HG03196 (cell line): ENCODE data around the gene PSMD14.
"Not testable (repeated sequence)": the region's sequence is repeated elsewhere in the genome, so short reads cannot be mapped to it uniquely, and the experiment has no call there.

ENCODE experiments used
- ATAC-seq: cut with Tn5 transposase; IDR thresholded peaks from one replicate; pipeline ENCODE4 v1.9.1; 2021; ENCODE audit not compliant: unreplicated experiment

PSMD14 gene

GRCh38 chr2:161308178-161308955 lies at the start of gene PSMD14:
PSMD14 (plus strand) TSS chr2:161308425; CDS start chr2:161318826, 10,401 bp downstream.
- ATAC-seq, result peak; percentile 97

- ATAC-seq, result no peak
Measured at GRCh38 chr2:161265874-161266273, 42.4 kb upstream of the PSMD14 start.

- no peak for ATAC-seq
Measured at GRCh38 chr2:161269111-161269510, 39.1 kb upstream of the PSMD14 start.

DNA sequence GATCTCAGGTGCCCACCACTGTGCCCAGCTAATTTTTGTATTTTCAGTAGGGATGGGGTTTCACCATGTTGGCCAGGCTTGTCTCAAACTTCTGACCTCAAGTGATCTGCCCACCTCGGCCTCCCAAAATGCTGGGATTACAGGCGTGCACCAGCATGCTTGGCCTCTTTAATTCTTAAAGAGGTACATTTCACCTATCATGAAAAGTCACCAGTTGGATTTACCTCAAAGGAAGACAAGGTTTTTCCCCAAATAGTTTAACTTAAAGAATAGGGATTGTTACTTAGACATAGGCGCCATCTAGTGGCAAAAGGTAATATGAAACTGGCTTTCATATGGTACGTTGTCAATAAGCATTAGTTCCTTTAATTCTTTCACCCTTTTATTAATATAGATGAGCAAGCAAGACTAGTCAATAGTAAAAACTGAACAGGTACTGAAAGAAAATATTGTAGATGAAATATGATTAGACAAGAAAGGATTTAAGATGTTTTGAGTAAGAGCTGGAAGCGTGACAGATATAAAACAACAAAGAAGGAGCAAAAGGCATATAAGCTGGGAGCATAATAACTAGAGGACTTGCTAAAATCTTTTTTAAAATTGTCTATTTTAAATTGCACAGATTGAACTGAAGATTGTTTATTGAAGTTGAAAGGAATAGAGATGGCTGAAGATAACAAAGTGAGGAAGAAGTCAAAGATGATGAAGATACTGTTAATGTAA lies 35.0 kb upstream of the PSMD14 start:
- ATAC-seq, result no peak

DNA sequence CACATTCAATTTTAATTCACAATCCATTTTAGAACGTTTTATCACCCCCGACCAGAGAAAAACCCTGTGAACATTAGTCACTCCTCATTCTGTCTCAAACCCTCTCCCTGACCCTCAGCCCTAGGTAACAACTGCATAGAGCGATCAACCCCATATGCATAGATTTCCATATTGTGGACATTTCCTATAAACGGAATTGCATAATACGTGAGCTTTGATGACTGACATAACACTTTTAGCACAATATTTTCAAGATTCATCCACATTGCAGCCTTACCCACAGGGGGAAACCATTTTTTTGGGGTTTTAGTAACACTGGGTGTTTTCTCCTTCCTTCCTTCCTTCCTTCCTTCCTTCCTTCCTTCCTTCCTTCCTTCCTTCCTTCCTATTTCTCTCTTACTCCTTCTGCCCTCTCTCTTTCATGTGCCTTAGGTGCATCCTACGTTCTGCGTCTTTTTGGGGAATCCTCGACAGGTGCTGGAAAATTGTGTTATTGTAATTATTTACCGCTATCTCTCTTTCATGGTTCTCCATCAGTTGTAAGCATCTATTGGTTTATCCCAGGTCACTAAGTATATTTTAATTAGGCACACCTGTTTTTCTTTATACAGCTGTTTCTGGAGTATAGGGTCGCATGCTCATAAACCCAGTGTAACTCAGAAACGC lies 29.5 kb upstream of the PSMD14 start:
- ATAC-seq, result not testable (repeated sequence)

GRCh38 chr2:161279230-161279815 lies 28.9 kb upstream of the PSMD14 start:
- ATAC-seq, result not testable (repeated sequence)

GRCh38 chr2:161280906-161281323 lies 27.3 kb upstream of the PSMD14 start:
- ATAC-seq, result not testable (repeated sequence)

DNA sequence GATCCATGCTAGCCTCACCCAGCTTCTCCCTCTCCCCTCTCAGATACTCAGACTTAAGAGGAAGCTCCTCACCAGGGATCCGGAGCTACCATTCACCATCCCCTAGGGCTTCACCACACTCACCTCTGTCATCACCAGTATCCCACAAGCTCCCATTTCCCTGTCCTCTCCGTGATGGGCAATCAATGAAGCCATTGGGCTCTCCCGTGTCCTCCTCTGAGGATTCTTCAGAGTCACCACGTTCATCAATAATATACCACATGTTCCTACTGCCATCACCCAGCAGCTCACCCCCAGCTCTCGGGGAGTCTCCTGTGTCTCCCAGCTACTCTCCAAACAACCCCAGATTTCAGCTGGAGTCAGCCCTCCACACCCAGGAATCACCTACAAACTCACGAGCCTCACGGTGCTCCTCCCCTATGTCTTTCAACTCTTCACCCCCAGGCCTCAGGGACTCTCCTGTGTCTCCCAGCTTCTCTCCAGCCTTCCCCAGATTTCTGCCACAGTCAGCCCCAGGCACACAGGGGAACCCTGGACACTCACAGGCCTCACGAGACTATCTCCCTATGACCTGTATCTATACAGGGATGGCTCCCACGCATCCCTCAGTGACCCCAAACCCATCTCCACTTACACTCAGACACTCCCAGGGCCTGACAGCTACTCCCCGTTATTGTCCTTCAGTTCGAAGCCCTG lies 26.5 kb upstream of the PSMD14 start:
- not testable (repeated sequence) for ATAC-seq

DNA sequence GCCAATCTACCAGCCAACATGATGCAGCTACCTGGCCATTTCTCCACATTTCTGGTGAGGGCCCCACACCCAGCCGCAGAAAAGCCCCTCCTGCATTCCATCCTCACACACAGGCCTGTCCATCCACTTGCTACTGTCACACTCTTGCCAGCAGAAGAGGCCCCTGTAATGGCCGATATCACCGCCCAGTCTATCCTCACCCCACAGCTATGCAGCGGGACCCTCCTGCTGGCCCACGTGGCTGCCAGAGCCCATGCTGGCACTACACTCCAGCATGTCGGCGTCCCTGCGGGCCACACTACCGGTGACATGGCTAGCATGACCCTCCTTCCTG lies 25.9 kb upstream of the PSMD14 start:
- ATAC-seq, result not testable (repeated sequence)

DNA sequence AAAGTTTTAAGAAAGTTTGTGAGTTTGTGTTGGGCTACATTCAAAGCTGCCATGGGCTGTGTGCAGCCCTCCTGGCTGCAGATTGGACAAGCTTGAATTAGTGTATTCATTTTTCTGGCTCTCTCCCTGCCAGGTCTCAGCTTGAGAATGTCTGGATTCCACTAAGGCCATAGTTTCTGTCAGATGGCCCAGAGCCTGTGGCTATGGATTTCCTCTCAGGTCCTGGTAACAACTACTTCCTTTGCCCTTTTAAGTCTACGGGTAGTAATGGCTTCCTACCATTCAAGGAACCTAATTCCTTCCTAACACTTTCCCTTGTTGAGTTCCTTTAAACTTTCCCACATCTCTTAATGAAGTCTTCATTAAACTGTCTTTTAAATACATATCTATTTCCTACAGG lies 24.3 kb upstream of the PSMD14 start:
- no peak for ATAC-seq

DNA sequence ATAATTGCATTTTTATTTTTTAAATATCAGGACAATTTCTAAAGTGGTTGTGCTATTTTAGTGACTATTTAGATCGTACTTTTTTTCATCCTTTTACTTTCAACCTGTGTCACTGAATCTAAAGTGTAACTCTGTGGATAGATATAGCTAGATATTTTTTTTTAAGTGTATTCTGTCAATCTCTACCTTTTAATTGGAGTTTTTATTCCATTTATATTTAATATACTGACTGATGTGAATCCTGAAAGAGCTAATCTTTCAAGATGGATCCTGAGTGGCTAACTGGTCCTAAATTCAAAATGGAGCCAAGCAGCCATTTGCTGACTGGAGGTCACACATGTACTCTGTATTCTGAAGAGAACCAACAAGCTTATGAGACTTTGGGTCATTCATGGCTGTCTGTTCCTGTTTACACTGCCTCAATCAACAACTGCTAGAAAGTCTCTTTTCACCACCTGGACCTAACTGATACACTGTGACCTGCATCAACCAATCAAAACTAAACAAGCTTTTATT lies 4.6 kb upstream of the PSMD14 start:
- ATAC-seq, result no peak

DNA sequence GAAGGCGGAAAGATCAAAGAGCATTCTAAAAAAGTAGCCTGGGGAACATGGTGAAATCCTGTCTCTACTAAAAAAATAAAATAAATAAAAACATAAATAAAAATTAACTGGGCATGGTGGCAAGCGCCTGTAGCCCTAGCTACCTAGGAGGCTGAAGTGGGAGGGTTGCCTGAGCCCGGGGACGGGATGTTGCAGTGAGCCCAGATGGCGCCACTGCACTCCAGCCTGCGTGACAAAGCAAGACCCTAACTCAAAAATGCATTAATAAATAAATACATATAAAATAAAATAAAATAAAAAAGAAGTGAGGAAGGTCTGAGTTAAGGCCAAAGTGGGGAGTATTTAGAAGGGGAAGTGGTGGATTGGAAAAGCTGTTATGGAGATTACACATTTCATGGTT lies 1.3 kb upstream of the PSMD14 start:
- ATAC-seq, result no peak

DNA sequence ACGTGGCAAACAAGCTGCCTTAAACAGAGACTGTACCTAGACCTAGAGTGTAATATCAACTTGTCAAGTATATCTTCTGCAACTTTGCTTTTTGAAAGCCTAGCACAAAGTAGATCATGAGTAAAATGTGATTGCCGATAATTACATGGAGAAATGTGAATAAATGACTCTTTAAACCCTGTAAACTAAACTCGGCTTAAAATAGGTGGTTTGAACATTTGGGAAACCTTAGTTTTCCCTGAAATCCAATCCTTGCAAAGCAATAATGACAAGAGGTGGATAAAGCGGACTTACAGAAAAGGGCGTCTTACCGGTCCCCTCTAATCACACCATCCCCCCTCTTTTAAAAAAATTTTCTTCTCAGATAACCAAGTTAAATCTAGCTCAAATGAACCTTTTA lies 549 bp upstream of the PSMD14 start:
- ATAC-seq, result no peak

GRCh38 chr2:161312996-161313395 lies 4.8 kb downstream of the PSMD14 start:
- no peak for ATAC-seq

DNA sequence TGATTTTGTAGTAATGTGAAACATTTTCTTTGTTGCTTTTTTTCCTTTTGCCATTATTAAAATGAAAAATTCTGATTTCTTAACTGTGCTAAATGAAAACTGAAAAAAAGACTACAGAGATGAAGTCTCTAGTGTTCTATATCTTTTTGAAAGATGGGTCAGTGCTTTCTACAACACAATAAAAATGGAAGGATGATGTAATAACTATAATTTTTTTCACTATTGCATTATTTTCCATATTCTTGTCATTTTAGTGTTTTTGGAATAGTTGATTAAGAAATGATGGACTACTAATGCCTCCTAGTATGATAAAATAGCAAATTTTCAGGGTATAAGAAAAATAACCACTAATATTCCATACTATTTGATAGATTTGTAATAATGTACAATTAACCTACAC lies 7.2 kb downstream of the PSMD14 start:
- ATAC-seq, result no peak

DNA sequence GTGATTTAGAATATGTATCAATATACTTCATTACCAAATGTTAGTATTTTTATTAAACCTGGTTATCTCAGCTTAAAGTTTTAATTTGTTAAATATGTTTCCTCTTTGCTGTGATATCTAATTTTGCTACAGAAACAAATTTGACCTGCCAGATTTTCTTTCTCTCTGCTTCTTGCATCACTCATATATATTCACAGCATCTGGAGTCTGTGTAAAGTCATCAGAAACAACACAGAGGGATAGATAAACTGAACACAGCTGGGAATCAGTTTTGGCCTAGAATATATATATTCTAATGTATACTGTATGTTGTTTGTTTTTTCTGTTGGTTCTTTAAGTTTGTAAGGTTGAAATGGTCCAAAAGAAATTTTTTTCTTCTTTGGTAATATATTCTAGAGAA lies 8.5 kb downstream of the PSMD14 start:
- ATAC-seq, result no peak

DNA sequence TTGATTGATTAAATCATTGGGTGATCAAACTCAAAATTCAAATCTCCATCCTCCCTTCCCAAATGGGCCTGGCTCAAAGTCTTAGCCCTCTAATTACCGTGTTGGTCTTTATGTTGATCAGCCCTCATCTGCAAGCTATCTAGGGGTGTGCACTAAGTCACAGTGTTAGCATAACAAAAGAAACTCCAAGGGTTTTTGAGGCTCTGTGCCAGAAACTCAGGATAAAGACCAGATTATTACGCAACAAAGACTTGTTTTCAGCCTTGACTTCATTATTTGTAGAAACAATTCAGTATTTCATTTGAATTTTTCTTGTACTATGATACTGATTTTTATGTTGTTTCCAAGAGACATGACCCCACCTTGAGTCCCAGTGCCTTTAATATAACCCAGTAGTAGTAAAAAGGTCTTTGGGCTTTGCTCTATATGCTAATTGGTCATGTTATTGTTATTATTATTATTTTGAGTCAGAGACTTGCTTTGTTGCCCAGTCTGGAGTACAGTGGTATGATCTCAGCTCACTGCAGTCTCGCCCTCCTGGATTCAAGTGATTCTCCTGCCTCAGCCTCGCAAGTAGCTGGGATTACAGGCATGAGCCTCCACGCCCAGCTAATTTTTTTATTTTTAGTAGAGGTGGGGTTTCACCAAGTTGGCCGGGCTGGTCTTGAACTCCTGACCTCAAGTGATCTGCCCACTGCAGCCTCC lies 13.9 kb downstream of the PSMD14 start:
- no peak for ATAC-seq

DNA sequence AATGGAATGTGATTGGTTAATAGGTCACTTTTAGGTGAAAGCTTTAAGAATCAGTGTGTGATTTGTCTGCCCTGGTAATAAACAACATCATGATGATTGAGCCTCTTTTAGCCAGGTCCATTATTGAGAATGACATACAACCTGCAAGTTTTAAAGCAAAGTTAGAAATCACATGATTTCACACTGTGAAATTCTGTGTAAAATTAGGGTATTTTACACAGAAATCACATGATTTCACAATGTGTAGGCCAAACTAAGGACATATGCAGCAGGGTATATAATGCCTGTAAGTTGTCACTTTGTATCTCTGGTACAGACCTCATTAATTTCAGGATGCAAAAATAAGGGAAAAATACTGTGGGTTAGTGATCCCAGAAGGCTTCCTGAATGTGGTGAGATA lies 16.7 kb downstream of the PSMD14 start:
- ATAC-seq, result no peak

DNA sequence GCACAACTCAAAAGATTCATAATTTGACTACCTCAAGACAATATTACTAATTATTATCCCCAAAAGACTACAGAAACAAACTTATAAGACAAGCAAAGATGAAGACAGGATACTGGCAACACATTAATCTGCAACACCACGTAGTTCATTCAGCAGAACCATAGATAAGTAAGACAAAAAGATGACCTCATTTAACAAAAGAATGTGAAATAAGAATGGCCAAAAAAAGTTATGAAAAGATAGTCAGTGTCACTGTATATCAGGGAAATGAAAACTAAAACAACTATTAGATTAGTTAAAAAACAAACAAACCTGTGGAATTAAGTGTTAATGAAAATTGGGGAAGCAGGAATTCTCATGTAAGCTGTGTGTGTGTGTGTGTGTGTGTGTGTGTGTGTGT lies 19.4 kb downstream of the PSMD14 start:
- no peak for ATAC-seq

GRCh38 chr2:161332371-161332967 lies 24.2 kb downstream of the PSMD14 start:
- no peak for ATAC-seq
